Stimulated activated CD8-positive, alpha-beta memory T cell treated with anti-CD3 and anti-CD28 coated beads, Interleukin-7, amount 100 ng/mL, for 24 hours (primary cell): ENCODE measurements around the gene TALDO1.

Experiments
- DNase-seq: peaks from one replicate; pipeline ENCODE4 v3.0.0-alpha.2; 2020; ENCODE audit warnings: low read depth

The TALDO1 gene

GRCh38 chr11:769887-770641, 22.8 kb downstream of the TALDO1 start:
- no peak for DNase-seq

DNA sequence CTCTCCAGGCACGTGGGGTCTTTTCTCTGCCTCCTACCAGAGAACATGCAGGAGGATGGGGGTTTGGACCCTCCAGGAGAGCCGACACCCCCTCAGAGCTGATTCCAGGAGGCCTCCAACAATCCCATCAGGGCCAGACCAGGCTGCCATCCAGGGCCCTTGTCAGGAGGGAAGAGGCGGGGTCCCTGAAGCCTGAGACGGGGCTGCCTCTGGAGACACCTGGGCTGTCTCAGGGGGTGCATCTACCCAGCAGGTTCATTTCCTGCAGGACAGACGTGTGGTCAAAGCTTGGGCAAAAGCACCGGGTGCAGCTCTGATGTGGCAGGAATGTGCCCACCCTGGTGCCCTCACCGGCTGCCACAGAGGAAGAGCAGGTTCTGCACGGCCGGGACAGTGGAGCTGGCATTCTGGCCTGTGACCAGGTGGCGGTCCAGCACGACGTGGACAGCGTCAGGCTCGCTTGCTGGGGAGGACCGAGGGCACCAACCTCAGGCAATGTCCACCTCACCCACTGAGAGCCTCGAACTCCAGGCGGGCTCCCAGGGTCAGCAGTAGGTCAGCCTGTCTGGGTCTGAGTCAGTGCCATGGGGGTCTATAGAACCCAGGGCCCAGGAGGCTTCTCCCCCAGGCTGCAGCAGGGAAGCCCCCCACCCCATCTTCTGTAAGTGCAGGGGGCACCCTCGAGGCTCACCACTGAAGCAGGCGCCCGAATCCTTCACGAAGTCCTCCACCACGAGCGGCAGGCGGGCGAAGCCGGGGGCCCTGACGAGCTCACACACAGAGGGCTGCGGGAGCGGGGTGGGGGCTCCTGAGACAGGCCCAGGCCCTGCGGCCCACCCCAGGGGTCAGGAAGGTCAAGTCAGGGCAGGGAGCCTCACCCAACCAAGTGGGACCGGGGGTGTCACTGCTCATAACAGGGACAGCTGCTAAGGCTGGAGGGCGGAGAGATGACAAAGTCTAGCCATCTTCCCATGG, 23.7 kb downstream of the TALDO1 start:
- no peak for DNase-seq

GRCh38 chr11:771617-772204, 24.4 kb downstream of the TALDO1 start:
- no peak for DNase-seq

GRCh38 chr11:772429-773390, 25.4 kb downstream of the TALDO1 start:
- DNase-seq = no peak

GRCh38 chr11:773425-773824, 26.2 kb downstream of the TALDO1 start:
- DNase-seq = no peak

DNA sequence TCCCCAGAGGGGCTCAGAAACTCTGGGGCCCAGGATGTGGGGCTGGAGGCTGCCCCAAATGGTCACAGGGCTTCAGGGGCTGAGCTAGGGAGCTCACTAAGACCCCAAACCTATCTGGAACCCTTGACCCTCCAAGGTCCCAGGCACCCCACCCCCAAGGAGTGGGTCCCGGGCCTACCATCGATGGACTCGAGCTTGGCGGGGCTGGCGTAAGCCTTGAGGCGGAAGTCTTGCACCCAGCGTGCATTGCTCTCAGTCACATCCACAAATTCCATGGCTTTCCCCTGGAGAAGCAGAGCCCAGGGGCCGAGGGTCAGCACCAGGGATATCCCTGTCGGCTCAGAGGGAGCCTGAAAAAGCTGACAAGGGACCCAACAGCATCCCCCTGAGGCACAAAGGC, 26.6 kb downstream of the TALDO1 start:
- DNase-seq = no peak

- DNase-seq = no peak
These were observed 27.8 kb downstream of the TALDO1 start for GRCh38 chr11:774873-775592.

GRCh38 chr11:776263-776560, 28.9 kb downstream of the TALDO1 start:
- DNase-seq = no peak

- DNase-seq = no peak
These were observed 29.5 kb downstream of the TALDO1 start for GRCh38 chr11:776561-777287.

DNA sequence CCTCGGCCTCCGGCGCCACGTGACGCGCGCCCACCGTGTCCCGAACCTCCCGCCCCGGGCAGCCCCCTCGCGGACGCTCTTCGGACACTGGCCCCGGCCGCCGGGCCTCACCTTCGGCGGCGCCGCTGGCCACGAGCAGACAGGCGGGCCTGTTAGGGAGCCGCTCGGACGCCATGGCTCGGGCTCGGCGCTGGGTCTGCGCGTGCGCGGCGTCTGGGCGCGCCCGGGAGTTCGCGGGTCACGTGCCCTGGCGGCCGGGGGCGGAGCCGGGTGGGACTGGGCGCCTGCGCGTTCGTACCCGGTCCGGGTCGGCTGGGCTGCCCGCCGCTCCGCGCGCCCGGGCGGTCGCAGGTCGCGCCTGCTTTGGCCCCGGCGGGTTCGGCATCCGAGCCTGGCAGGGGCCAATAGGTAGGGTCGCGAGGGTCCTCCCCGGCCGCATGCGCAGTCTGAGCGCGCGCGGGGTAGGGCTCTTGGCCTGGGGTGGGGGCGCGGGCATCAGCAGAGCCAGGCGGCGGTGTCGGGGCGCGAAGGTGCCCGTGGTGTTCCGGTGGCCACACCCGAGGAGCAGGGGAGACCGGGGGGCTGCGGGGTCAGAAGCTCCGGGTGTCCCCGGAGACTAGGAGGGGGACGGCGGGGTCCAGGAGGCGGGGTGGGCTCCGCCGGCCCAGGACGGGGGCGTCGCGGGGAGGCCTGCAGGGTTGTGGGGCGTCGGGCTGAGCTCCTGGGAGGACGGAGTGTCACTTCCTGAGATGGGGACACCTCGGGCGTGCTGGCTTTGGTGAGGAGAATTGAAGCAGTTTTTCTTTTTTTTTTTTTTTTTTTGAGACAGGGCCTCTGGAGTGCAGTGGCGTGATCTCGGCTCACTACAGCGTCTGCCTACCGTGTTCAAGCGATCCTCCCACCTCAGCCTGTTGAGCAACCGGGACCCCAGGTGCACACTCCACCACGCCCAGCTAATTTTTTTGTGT, 30.3 kb downstream of the TALDO1 start, which contains the start of gene GATD1:
Gene GATD1, minus strand, starts transcription at position 200 of the 968 bp plus-strand sequence. Its CDS starts 25 bp downstream, at position 175.
- peak; percentile 90 for DNase-seq

- no peak for DNase-seq
These were observed 32.0 kb downstream of the TALDO1 start for GRCh38 chr11:778976-779954.

DNA sequence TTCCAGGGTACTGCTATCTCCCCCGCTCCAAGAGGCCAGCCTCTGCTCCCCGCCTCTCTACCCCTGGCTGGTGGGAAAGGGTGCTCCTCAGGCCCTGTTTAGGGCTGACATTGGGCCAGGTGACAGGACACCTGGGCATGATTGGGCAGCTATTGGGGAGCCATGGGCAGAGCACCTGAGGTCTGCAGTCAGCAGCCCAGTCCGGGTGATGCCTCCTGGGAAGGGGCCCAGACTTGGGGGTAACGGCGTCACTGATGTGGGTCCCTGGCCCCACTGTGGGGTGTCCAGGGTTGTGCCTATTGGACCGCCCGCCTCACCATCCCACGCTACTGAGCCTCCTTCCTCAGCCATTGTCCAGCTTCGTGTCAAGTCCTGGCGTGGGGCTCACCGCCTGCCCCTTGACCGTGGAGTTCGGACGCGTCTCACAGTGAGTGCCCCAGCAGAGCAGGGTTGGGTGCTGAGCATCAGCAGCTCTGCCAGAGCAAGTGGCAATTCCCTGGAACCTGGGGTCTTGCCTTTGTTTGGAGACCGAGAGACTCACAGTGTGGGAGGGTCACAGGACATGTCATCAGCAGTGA, 32.8 kb downstream of the TALDO1 start:
- DNase-seq = no peak

- DNase-seq = no peak
These were observed 35.3 kb downstream of the TALDO1 start for GRCh38 chr11:782264-783174.

DNA sequence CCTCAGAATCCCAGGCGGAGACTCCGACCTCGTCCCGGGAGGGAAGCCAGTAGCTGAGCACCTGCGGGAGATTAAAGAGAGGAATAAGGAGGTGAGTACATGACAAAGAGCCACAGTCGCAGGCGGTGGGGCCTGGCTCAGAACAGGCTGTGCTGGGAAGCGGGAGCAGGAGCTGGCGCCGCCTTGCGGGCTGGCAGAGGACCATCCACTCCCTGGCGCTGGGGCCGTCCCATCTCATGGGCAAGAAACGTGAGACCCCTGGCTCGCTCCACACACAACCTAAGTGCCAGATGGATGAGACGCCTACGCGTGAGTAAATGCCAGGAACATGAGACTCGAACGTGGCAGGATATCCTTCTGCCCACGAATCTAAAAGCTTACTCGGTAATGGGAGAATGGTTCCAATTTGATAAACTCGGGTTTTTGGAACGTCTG, 36.3 kb downstream of the TALDO1 start:
- no peak for DNase-seq

DNA sequence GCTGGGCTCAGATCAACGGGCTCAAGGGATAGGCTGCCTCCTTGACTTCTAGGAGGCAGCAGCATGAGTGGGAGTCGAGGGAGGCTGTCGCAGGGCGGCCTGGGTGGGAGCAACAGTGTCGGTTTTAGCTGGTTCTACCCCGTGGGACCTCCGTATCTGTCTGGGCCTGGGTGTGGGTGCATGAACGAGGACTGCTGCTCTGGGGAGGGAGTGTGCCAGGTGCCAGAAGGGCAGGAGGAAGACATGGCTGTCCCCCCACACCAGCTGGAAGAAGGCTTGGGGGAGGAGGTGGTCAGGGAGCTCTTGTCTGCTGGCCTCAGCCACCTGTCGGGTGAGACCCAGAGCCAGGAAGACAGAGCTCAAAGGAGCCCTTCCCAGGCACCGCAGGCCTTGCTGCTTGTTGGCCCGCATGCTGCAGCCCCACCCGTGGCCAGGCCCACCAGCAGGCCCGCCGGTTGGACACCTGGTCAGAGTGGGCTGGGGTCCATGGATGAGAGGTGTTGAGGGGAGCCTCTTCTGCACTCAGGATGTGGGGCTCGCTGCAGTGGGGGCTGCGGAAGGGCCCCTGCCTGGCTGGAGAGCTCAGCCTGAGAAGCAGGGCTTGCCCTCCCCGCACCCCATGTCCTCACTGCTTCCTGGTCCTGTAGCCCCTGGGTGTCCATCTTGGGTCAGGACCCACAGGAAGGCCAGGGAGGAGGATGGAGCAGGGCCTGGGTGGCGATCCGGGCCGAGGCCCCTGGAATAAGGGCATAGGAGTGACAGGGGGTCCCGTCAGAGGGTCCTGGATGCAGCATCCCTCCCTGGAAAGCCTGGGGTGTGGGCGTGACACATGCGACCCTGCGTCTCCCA, 39.2 kb downstream of the TALDO1 start:
- DNase-seq = no peak
